HL-60 (cell line): ENCODE measurements around the gene RNF26.

Experiments used
- CTCF ChIP-seq: IDR thresholded peaks from one replicate; pipeline ENCODE4 v1.5.1; 2011; ENCODE audit warnings: low read length, control low read depth, inconsistent platforms; ENCODE audit not compliant: insufficient read depth
- GABPA ChIP-seq: IDR thresholded peaks from 2 replicates; pipeline ENCODE4 v1.6.1; 2012; ENCODE audit warnings: low read depth

DNA sequence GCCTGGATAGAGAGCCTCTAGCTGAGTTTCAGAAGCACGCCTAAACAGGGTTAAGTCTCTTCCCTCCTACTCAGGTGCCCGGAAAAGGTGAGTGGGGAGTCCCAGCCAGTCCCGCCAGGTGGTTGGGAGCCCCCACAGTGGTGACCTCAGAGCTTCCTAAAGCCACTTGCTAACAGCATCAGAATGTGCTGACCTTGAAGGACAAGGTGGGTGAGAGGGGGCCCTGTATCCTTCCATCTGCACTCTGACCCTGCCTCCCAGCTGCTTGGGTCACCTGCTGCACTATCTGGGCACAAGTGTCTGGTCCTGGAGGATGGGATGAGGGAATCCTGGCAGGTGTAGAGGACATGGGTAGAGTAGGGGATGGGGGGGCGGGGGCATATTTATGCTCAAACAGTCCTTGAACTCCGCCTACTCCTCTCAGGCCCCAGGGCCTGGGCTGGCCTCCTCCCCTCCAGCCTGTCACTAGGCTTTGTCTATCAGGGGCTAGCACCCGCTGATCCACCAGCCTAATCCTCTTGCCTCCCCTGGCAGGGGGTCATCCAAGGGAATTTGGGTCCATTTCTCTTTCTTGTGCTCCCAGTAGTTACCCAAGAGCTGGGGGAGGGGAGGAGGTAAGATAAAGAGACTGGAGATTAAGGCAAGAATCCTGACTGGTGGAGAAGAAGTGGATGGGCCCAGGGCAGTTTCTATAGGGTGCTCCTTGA lies 43.8 kb downstream of the RNF26 start:
- TF ChIP-seq CTCF (no peak), GABPA (no peak)
